HG02885 (cell line): ENCODE results near the gene ELAPOR1.

Source experiments
- ATAC-seq: cut with Tn5 transposase; IDR thresholded peaks from one replicate; pipeline ENCODE4 v1.9.1; 2021; ENCODE audit warnings: mild to moderate bottlenecking; ENCODE audit not compliant: unreplicated experiment, poor library complexity

ELAPOR1 gene

GRCh38 chr1:109094377-109094803 lies 19.5 kb upstream of the ELAPOR1 start:
- ATAC-seq, result no peak

- no peak for ATAC-seq
These were observed 19.0 kb upstream of the ELAPOR1 start for GRCh38 chr1:109094871-109095270.

GRCh38 chr1:109095631-109096030 lies 18.3 kb upstream of the ELAPOR1 start:
- no peak for ATAC-seq

- no peak for ATAC-seq
These were observed 17.8 kb upstream of the ELAPOR1 start for GRCh38 chr1:109096120-109096519.

- peak; percentile 90 for ATAC-seq
These were observed 13.8 kb upstream of the ELAPOR1 start for GRCh38 chr1:109099938-109100773.

- no peak for ATAC-seq
These were observed 9.4 kb upstream of the ELAPOR1 start for GRCh38 chr1:109104364-109105151.

GRCh38 chr1:109105881-109106280 lies 8.0 kb upstream of the ELAPOR1 start:
- ATAC-seq, result no peak

GRCh38 chr1:109107785-109108184 lies 6.1 kb upstream of the ELAPOR1 start:
- no peak for ATAC-seq

GRCh38 chr1:109109906-109110305 lies 4.0 kb upstream of the ELAPOR1 start:
- ATAC-seq, result no peak

GRCh38 chr1:109111386-109112055 lies 2.4 kb upstream of the ELAPOR1 start:
- ATAC-seq, result no peak

GRCh38 chr1:109112056-109112651 lies 1.8 kb upstream of the ELAPOR1 start:
- peak; percentile 47 for ATAC-seq

- peak; percentile 70 for ATAC-seq
These were observed 1.1 kb upstream of the ELAPOR1 start for GRCh38 chr1:109112652-109113285.

- ATAC-seq, result no peak
These were observed 393 bp downstream of the ELAPOR1 start for GRCh38 chr1:109114342-109114674.

GRCh38 chr1:109115685-109116084 lies 1.8 kb downstream of the ELAPOR1 start:
- no peak for ATAC-seq

- no peak for ATAC-seq
These were observed 2.4 kb downstream of the ELAPOR1 start for GRCh38 chr1:109116286-109116685.

- no peak for ATAC-seq
These were observed 4.2 kb downstream of the ELAPOR1 start for GRCh38 chr1:109118089-109118488.

- no peak for ATAC-seq
These were observed 6.4 kb downstream of the ELAPOR1 start for GRCh38 chr1:109120356-109120755.

- ATAC-seq, result no peak
These were observed 17.1 kb downstream of the ELAPOR1 start for GRCh38 chr1:109131059-109131458.

- no peak for ATAC-seq
These were observed 17.9 kb downstream of the ELAPOR1 start for GRCh38 chr1:109131800-109132199.

GRCh38 chr1:109133002-109133706 lies 19.2 kb downstream of the ELAPOR1 start:
- ATAC-seq, result no peak
